Tibial nerve (tissue), 3 donors: ENCODE data around the gene BDH1.

Experiments used
- POLR2A ChIP-seq, 2 donors: fragments of 450-650 bp; IDR thresholded peaks; one replicate each; pipeline ENCODE4 v1.6.1; 2017; ENCODE audit warnings: antibody characterized with exemption in 2 of 2, mild to moderate bottlenecking in 2 of 2, moderate library complexity in 2 of 2
- TF ChIP-seq, protein P1 (sequence below), 5 experiments: fragments of 200-600 bp in 3 of 5; fragments of 450-650 bp in 2 of 5; sonication (generic) in 3 of 5; IDR thresholded peaks; one replicate each; pipeline ENCODE4 v1.5.1; 2016 to 2019; ENCODE audit warnings: antibody characterized with exemption in 5 of 5, mild to moderate bottlenecking in 3 of 5, moderate library complexity in 2 of 5

DNA sequence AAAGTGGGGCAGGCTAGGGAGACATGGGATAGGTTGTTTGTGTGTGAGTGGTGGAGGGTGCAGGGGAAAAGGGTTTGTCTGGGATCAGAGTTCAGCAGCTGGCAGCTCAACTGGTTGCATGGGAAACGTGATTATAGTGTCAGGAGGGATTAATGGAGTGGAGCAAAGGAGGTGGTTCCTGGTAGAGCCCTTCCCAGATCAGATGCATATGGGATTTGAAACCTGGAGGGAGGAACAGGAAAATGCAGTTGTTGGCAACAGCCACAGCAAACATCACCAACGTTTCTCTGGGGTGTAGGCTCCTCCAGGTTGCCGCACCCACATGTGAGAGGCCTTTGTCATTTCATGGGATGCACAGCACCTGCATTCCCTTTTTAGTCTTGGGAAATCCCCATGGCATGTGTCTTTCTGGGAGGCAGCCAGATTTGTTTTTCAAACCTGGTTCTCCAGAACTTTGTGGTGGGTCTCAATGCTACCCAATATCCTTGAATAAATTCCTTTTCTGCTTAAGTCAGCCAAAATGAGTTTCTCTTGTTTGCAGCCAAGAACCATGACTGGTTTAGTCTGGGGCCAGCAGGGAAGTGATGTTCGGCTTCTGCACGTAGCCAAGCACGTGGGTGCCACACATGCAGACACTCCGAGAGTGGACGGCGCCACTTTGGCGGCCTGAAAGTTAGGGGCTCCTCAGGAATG is 61.3 kb downstream of the BDH1 start:
- TF ChIP-seq, protein P1, sequence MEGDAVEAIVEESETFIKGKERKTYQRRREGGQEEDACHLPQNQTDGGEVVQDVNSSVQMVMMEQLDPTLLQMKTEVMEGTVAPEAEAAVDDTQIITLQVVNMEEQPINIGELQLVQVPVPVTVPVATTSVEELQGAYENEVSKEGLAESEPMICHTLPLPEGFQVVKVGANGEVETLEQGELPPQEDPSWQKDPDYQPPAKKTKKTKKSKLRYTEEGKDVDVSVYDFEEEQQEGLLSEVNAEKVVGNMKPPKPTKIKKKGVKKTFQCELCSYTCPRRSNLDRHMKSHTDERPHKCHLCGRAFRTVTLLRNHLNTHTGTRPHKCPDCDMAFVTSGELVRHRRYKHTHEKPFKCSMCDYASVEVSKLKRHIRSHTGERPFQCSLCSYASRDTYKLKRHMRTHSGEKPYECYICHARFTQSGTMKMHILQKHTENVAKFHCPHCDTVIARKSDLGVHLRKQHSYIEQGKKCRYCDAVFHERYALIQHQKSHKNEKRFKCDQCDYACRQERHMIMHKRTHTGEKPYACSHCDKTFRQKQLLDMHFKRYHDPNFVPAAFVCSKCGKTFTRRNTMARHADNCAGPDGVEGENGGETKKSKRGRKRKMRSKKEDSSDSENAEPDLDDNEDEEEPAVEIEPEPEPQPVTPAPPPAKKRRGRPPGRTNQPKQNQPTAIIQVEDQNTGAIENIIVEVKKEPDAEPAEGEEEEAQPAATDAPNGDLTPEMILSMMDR (IDR thresholded peaks at IDR 0.05) = no peak
- no peak for TF ChIP-seq POLR2A (IDR thresholded peaks at IDR 0.05)
